NCI-H460 (cell line): ENCODE data around the gene GABPB1. TPM values are rescaled to one million over a fixed set of nuclear protein-coding genes. Genes with fewer than 3 reads are reported as not detected.
A peak's percentile ranks its signal among the peaks of the same experiment; 100 is the strongest.
"Not testable (repeated sequence)": the region's sequence is repeated elsewhere in the genome, so short reads cannot be mapped to it uniquely, and the experiment has no call there.

Experiments
- DNase-seq: peaks from one replicate; pipeline ENCODE4 v3.0.0-alpha.2; 2016; ENCODE audit warnings: low read depth; ENCODE audit errors: extremely low read depth
- polyA plus RNA-seq: library from polyadenylated mRNA; depleted of rRNA; stranded (reverse); fragments of >200 nt; gene quantifications from 2 replicates; pipeline ENCODE4 v1.2.3, GENCODE V29; 2014; cell fraction: nucleus; rRNA removed
- total RNA-seq: library from RNA; depleted of rRNA; stranded (reverse); fragments of >200 nt; shearing (Covaris generic); gene quantifications from 2 replicates; pipeline ENCODE4 v1.2.3, GENCODE V29; 2014; rRNA removed

GABPB1 gene
- 68.2 and 71.1 TPM in 2 replicates for total RNA-seq
- polyA plus RNA-seq: 31.7 and 53.8 TPM in 2 replicates

- DNase-seq: peak; percentile 77
These were observed at the start of gene GABPB1 for GRCh38 chr15:50354838-50355618. TSS of gene GABPB1 (minus strand) at chr15:50355198. CDS start at chr15:50309798, 45,400 bp downstream.

GRCh38 chr15:50391561-50391960 is 36.6 kb upstream of the GABPB1 start:
- DNase-seq: not testable (repeated sequence)

GRCh38 chr15:50390554-50391264 is 35.7 kb upstream of the GABPB1 start:
- no peak for DNase-seq

GRCh38 chr15:50382408-50382807 is 27.4 kb upstream of the GABPB1 start:
- DNase-seq: not testable (repeated sequence)

- no peak for DNase-seq
These were observed 26.4 kb upstream of the GABPB1 start for GRCh38 chr15:50381438-50381837.

- no peak for DNase-seq
These were observed 25.1 kb upstream of the GABPB1 start for GRCh38 chr15:50380089-50380488.

GRCh38 chr15:50379413-50379812 is 24.4 kb upstream of the GABPB1 start:
- DNase-seq: not testable (repeated sequence)

GRCh38 chr15:50378776-50379175 is 23.8 kb upstream of the GABPB1 start:
- DNase-seq: no peak

- no peak for DNase-seq
These were observed 23.1 kb upstream of the GABPB1 start for GRCh38 chr15:50377867-50378751.

- DNase-seq: not testable (repeated sequence)
These were observed 14.6 kb upstream of the GABPB1 start for GRCh38 chr15:50369564-50369963.

- DNase-seq: no peak
These were observed 11.0 kb upstream of the GABPB1 start for GRCh38 chr15:50365971-50366370.

- no peak for DNase-seq
These were observed 10.6 kb upstream of the GABPB1 start for GRCh38 chr15:50365570-50365969.

GRCh38 chr15:50363612-50364011 is 8.6 kb upstream of the GABPB1 start:
- no peak for DNase-seq

GRCh38 chr15:50361756-50362155 is 6.8 kb upstream of the GABPB1 start:
- DNase-seq: no peak

GRCh38 chr15:50358845-50359244 is 3.8 kb upstream of the GABPB1 start:
- peak; percentile 29 for DNase-seq

- DNase-seq: no peak
These were observed 982 bp upstream of the GABPB1 start for GRCh38 chr15:50355980-50356379.

GRCh38 chr15:50355619-50355905 is 564 bp upstream of the GABPB1 start:
- DNase-seq: no peak

GRCh38 chr15:50353975-50354837 is 792 bp downstream of the GABPB1 start:
- peak; percentile 54 for DNase-seq

GRCh38 chr15:50353251-50353974 is 1.6 kb downstream of the GABPB1 start:
- no peak for DNase-seq
